Breast epithelium (tissue), 4 donors: Measurements from ENCODE around the gene BRI3. TPM values are rescaled to one million over a fixed set of nuclear protein-coding genes. Genes with fewer than 3 reads are reported as not detected.
A peak's percentile ranks its signal among the peaks of the same experiment; 100 is the strongest.

Experiments
- DNase-seq, 2 donors: peaks; one replicate each; pipeline ENCODE4 v3.0.0-alpha.2; 2019; ENCODE audit warnings: low spot score in 2 of 2
- H3K27ac ChIP-seq, 2 donors: fragments of 200-600 bp; sonication (generic) in 1 of 2; one replicate each; pipeline ENCODE4 v1.5.1; 2016 to 2019; ENCODE audit warnings: mild to moderate bottlenecking in 1 of 2
- H3K27me3 ChIP-seq, 2 donors: fragments of 200-600 bp; sonication (generic) in 1 of 2; one replicate each; pipeline versions ENCODE4 v1.5.1 to v1.6.0; 2017 to 2019; ENCODE audit warnings: control low read depth in 1 of 2, mild to moderate bottlenecking in 1 of 2
- H3K36me3 ChIP-seq: fragments of 200-600 bp; one replicate; pipeline ENCODE4 v1.5.1; 2019
- H3K4me1 ChIP-seq, 2 donors: fragments of 200-600 bp; sonication (generic); one replicate each; pipeline ENCODE4 v1.5.1; 2016 to 2019; ENCODE audit warnings: control low read depth in 1 of 2
- H3K4me3 ChIP-seq, 3 donors: fragments of 200-600 bp; sonication (generic); 1 replicate in 2 of 3; 2 replicates in 1 of 3; pipeline ENCODE4 v1.5.1; 2016 to 2019; ENCODE audit warnings: mild to moderate bottlenecking in 3 of 3, moderate library complexity in 2 of 3
- H3K9me3 ChIP-seq, 2 donors: fragments of 200-600 bp; sonication (generic) in 1 of 2; one replicate each; pipeline ENCODE4 v1.5.1; 2016 to 2019; ENCODE audit warnings: control low read depth in 1 of 2
- CTCF ChIP-seq, 3 donors: fragments of 450-650 bp; IDR thresholded peaks; one replicate each; pipeline ENCODE4 v1.5.1; 2016 to 2017; ENCODE audit warnings: antibody characterized with exemption in 3 of 3, mild to moderate bottlenecking in 3 of 3, moderate library complexity in 3 of 3
- POLR2A ChIP-seq: fragments of 450-650 bp; IDR thresholded peaks from one replicate; pipeline ENCODE4 v1.6.1; 2016; ENCODE audit warnings: antibody characterized with exemption, mild to moderate bottlenecking, moderate library complexity
- POLR2AphosphoS5 ChIP-seq, 3 donors: sonication (generic); formaldehyde crosslinking; IDR thresholded peaks; one replicate each; pipeline ENCODE4 v1.6.1; 2017; ENCODE audit warnings: antibody characterized with exemption in 3 of 3
- intact Hi-C: fragments of 100-400 bp; cut with DNase I; formaldehyde crosslinking; loops from one replicate; pipeline ENCODE4 v1.15.1; 2023; ENCODE audit warnings: low total_unique reads
- total RNA-seq, 3 donors: library from RNA; depleted of rRNA; stranded (reverse); fragments of >200 nt; gene quantifications; one replicate each; pipeline ENCODE4 v1.1.0, GENCODE V29; 2016

Gene BRI3
- total RNA-seq, 3 donors from 2014 or later = 38.8 to 85.5 (median 56.4) TPM

DNA sequence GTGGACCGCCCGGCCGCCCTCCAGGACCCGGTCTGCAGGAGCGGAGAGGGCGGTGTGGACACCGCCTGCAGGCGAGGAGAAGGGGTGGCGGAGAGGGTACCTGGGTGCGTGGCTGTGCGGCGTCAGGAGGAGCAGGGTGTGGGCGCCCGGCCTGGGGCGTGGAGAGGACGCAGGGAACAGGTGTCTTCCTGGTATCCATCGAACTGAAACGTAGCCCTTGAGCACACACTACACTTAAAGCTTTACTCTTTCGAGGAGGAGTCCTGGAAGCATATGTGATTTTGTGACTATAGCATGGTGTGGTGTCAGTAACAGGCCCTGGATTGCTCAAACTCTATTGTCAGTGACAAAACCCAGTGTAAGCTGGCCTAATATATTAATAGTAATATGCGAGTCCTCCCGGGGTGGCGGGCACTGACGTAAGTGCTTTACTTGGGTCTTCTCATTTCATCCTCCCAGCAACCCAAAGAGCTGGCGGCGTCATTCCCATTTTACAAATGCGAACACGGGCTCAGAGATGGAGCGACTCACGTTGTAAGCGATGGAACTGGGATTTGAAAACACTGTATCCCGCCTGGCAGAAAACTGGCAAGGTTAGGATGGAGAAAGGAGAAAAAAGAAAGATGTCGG is 28.9 kb upstream of the BRI3 start:
- peak overlapping the region; percentile 83 to 88 for H3K27ac ChIP-seq
- DNase-seq = no peak
- H3K4me3 ChIP-seq = peak overlapping the region; percentile 76 to 92 (median 91)
- no peaks in the 10 kb centered on the region for H3K27me3 ChIP-seq
- no peak for TF ChIP-seq CTCF (IDR thresholded peaks at IDR 0.05)
- peak in 1 of 3 donors; percentile 44 for TF ChIP-seq POLR2AphosphoS5 (IDR thresholded peaks at IDR 0.05)
- no peaks in the 10 kb centered on the region for H3K36me3 ChIP-seq
- no peaks in the 10 kb centered on the region for H3K9me3 ChIP-seq
- H3K4me1 ChIP-seq = peaks cover 0 to 17% of the 10 kb centered on the region in 2 donors
- intact Hi-C loops = no loop called here

- H3K4me3 ChIP-seq = no peak overlapping the region
- TF ChIP-seq POLR2AphosphoS5 (IDR thresholded peaks at IDR 0.05) (no peak), CTCF (IDR thresholded peaks at IDR 0.05) (no peak), POLR2A (no peak)
- DNase-seq = no peak
- no peaks in the 10 kb centered on the region for H3K9me3 ChIP-seq
- H3K27me3 ChIP-seq = no peaks in the 10 kb centered on the region
- intact Hi-C loops = no loop called here
- H3K4me1 ChIP-seq = peaks cover 0 to 17% of the 10 kb centered on the region in 2 donors
- no peaks in the 10 kb centered on the region for H3K36me3 ChIP-seq
- H3K27ac ChIP-seq = no peak overlapping the region
These were observed 27.0 kb upstream of the BRI3 start for GRCh38 chr7:98254516-98254915.

DNA sequence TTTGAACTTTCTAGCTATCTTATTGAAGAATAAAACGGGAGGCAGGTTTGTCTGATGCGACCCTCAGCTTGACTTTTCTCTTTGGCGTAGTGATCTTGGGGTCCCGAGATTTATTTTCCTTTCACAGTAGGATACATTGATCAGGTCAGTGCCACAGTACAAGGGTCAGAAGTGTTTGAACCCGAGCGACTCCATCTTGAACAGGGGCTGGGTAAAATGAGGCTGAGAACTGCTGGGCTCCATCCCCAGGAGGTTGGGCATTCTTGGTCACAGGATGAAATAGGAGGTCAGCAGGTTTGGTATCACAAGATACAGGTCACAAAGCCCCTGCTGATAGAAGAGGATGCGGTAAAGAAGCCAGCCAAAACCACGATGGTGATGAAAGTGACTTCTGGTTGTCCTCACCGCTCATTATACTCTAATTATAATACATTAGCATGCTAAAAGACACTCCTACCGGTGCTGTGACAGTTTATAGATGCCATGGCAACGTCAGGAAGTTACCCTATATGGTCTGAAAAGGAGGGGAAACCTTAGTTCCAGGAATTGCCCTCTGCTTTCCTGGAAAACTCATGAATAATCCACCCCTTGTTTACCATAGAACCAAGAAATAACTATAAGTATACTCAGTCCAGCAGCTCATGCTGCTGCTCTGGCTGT is 26.4 kb upstream of the BRI3 start:
- intact Hi-C loops = no loop called here
- H3K4me1 ChIP-seq = peaks cover 0 to 17% of the 10 kb centered on the region in 2 donors

GRCh38 chr7:98256431-98256830 is 25.1 kb upstream of the BRI3 start:
- no peaks in the 10 kb centered on the region for H3K36me3 ChIP-seq
- H3K4me3 ChIP-seq = no peak overlapping the region
- intact Hi-C loops = no loop called here
- no peaks in the 10 kb centered on the region for H3K27me3 ChIP-seq
- no peak overlapping the region for H3K27ac ChIP-seq
- no peak for DNase-seq
- TF ChIP-seq POLR2AphosphoS5 (IDR thresholded peaks at IDR 0.05) = no peak
- no peak for TF ChIP-seq POLR2A
- TF ChIP-seq CTCF (IDR thresholded peaks at IDR 0.05) = no peak
- no peaks in the 10 kb centered on the region for H3K9me3 ChIP-seq
- H3K4me1 ChIP-seq = peaks cover 0 to 9% of the 10 kb centered on the region in 2 donors

More for the DNA sequence above, 26.4 kb upstream of the BRI3 start:
- Histone ChIP-seq H3K27ac (no peak overlapping the region), H3K4me3 (no peak overlapping the region), H3K9me3 (no peaks in the 10 kb centered on the region), H3K27me3 (no peaks in the 10 kb centered on the region), H3K36me3 (no peaks in the 10 kb centered on the region)
- TF ChIP-seq POLR2AphosphoS5 (IDR thresholded peaks at IDR 0.05) (no peak), CTCF (IDR thresholded peaks at IDR 0.05) (no peak), POLR2A (no peak)
- no peak for DNase-seq

DNA sequence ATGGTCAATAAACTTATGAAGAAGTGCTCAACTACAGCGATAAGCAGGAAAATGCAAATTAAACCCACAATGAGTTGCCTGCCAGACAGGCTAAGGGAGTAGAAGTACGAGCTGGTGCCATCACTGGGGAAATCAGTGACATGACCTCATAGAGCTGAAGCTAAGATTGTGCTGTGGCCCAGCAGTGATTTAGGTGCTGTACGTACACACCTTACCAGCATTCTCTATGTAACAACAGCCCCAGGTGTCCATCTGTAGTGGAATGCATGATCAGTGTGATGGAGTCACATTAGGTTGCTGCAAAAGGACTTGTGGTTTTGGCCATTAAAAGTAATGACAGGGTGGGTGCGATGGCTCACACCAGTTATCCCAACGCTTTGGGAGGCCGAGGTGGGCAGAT is 23.8 kb upstream of the BRI3 start:
- H3K4me1 ChIP-seq = peaks cover 0 to 8% of the 10 kb centered on the region in 2 donors
- no peaks in the 10 kb centered on the region for H3K9me3 ChIP-seq
- H3K36me3 ChIP-seq = no peaks in the 10 kb centered on the region
- intact Hi-C loops = no loop called here
- TF ChIP-seq POLR2A = no peak
- TF ChIP-seq CTCF (IDR thresholded peaks at IDR 0.05) = no peak
- no peak for TF ChIP-seq POLR2AphosphoS5 (IDR thresholded peaks at IDR 0.05)
- no peak for DNase-seq
- no peak overlapping the region for H3K27ac ChIP-seq
- H3K4me3 ChIP-seq = no peak overlapping the region
- no peaks in the 10 kb centered on the region for H3K27me3 ChIP-seq
